HL-60 (cell line): ENCODE results near the gene MAP3K7.
A peak's percentile ranks its signal among the peaks of the same experiment; 100 is the strongest.

ENCODE experiments used
- DNase-seq, 2 experiments: peaks; one replicate each; pipeline ENCODE4 v3.0.0-alpha.2; 2010 to 2020; ENCODE audit warnings: low read depth in 1 of 2, low spot score in 1 of 2
- H3K27ac ChIP-seq: fragments of 250-450 bp; sonication (Bioruptor Pico); replicated peaks from 2 replicates; pipeline ENCODE4 v1.5.1; 2020; ENCODE audit warnings: mild to moderate bottlenecking, moderate library complexity
- H3K27me3 ChIP-seq: fragments of 250-450 bp; sonication (Bioruptor Pico); 2 replicates; pipeline ENCODE4 v1.5.1; 2021; ENCODE audit warnings: mild to moderate bottlenecking, moderate library complexity; ENCODE audit not compliant: insufficient read depth, poor library complexity, severe bottlenecking
- H3K4me3 ChIP-seq: replicated peaks from 2 replicates; pipeline ENCODE4 v1.5.1; 2011; ENCODE audit warnings: mild to moderate bottlenecking, control low read depth, low read length; ENCODE audit not compliant: insufficient read depth
- GABPA ChIP-seq: IDR thresholded peaks from 2 replicates; pipeline ENCODE4 v1.6.1; 2012; ENCODE audit warnings: low read depth
- POLR2AphosphoS5 ChIP-seq: IDR thresholded peaks from 2 replicates; pipeline ENCODE4 v1.6.1; 2012; ENCODE audit warnings: low read depth
- REST ChIP-seq: IDR thresholded peaks from 2 replicates; pipeline ENCODE4 v1.6.1; 2012; ENCODE audit warnings: low read depth; ENCODE audit not compliant: insufficient replicate concordance
- SPI1 ChIP-seq: IDR thresholded peaks from 2 replicates; pipeline ENCODE4 v1.6.1; 2012; ENCODE audit warnings: low read depth, mild to moderate bottlenecking, borderline replicate concordance
- TF ChIP-seq, protein P1 (sequence below): IDR thresholded peaks from one replicate; pipeline ENCODE4 v1.5.1; 2011; ENCODE audit warnings: low read length, control low read depth, inconsistent platforms; ENCODE audit not compliant: insufficient read depth

The MAP3K7 gene

GRCh38 chr6:90610751-90611542, 24.1 kb upstream of the MAP3K7 start:
- H3K27ac ChIP-seq, result no peak overlapping the region
- peaks cover 40% of the 10 kb centered on the region for H3K27me3 ChIP-seq
- peak overlapping the region; percentile 55 for H3K4me3 ChIP-seq
- peak; percentile 1; the same call in 1 of the 2 replicates for TF ChIP-seq SPI1
- TF ChIP-seq REST, result no peak
- DNase-seq, result peak in 1 of 2 experiments; percentile 15

DNA sequence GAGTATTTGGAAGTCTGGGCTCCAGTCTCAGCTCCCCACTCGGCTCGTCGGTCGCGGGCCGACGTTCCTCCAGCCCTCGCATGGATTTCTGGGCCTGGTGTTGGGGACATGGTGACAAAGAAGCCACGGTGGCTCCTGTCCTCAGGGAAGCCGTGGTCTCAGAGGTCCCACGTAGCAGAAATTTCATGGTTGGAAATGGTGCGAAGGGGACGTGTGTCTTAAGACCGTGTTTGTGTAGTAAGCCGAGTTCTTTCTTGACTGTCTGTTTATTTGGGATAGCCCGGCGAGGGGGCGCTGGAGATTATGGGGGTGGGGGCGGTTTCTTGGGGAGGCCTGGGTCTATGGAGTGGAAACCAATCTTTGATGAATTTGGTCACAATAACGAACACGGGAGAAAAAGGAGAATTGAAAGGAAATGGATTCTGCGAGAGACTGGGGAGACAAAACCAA, 23.5 kb upstream of the MAP3K7 start:
- DNase-seq, result no peak
- no peak for TF ChIP-seq SPI1
- no peak for TF ChIP-seq GABPA
- TF ChIP-seq REST, result no peak
- TF ChIP-seq, protein P1, sequence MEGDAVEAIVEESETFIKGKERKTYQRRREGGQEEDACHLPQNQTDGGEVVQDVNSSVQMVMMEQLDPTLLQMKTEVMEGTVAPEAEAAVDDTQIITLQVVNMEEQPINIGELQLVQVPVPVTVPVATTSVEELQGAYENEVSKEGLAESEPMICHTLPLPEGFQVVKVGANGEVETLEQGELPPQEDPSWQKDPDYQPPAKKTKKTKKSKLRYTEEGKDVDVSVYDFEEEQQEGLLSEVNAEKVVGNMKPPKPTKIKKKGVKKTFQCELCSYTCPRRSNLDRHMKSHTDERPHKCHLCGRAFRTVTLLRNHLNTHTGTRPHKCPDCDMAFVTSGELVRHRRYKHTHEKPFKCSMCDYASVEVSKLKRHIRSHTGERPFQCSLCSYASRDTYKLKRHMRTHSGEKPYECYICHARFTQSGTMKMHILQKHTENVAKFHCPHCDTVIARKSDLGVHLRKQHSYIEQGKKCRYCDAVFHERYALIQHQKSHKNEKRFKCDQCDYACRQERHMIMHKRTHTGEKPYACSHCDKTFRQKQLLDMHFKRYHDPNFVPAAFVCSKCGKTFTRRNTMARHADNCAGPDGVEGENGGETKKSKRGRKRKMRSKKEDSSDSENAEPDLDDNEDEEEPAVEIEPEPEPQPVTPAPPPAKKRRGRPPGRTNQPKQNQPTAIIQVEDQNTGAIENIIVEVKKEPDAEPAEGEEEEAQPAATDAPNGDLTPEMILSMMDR, result no peak
- no peak for TF ChIP-seq POLR2AphosphoS5
- H3K27me3 ChIP-seq, result peaks cover 40% of the 10 kb centered on the region
- no peak overlapping the region for H3K27ac ChIP-seq
- peak overlapping the region; percentile 55 for H3K4me3 ChIP-seq

GRCh38 chr6:90605749-90606340, 19.0 kb upstream of the MAP3K7 start:
- Histone ChIP-seq H3K27me3 (peaks cover 24% of the 10 kb centered on the region), H3K27ac (no peak overlapping the region), H3K4me3 (no peak overlapping the region)
- TF ChIP-seq POLR2AphosphoS5 (no peak), REST (no peak), GABPA (no peak), SPI1 (no peak)
- TF ChIP-seq, protein P1, result no peak
- no peak for DNase-seq
